C4-2B (cell line): ENCODE results near the gene FBLN5.

Experiments used
- CTCF ChIP-seq: fragments of 450-650 bp; conservative IDR thresholded peaks from 2 replicates; pipeline ENCODE4 v1.5.1; 2017; ENCODE audit warnings: mild to moderate bottlenecking
- ZFX ChIP-seq: fragments of 450-650 bp; IDR thresholded peaks from 2 replicates; pipeline ENCODE4 v1.6.1; 2017

- no peak for TF ChIP-seq CTCF
- TF ChIP-seq ZFX, result no peak
Measured at GRCh38 chr14:91883753-91884152, 63.7 kb downstream of the FBLN5 start.
